GM21786 (cell line): ENCODE measurements around the gene DYNC1I2.
"Not testable (repeated sequence)": the region's sequence is repeated elsewhere in the genome, so short reads cannot be mapped to it uniquely, and the experiment has no call there.

Source experiments
- ATAC-seq: cut with Tn5 transposase; IDR thresholded peaks from one replicate; pipeline ENCODE4 v1.9.1; 2021; ENCODE audit not compliant: unreplicated experiment

The DYNC1I2 gene

GRCh38 chr2:171772373-171772772 is 85.1 kb downstream of the DYNC1I2 start:
- ATAC-seq = no peak

GRCh38 chr2:171774581-171774980 is 87.3 kb downstream of the DYNC1I2 start:
- not testable (repeated sequence) for ATAC-seq

- no peak for ATAC-seq
Measured at GRCh38 chr2:171778515-171778914, 91.2 kb downstream of the DYNC1I2 start.

- no peak for ATAC-seq
Measured at GRCh38 chr2:171785450-171785849, 98.2 kb downstream of the DYNC1I2 start.

- ATAC-seq = no peak
Measured at GRCh38 chr2:171787333-171788072, 100.2 kb downstream of the DYNC1I2 start.

DNA sequence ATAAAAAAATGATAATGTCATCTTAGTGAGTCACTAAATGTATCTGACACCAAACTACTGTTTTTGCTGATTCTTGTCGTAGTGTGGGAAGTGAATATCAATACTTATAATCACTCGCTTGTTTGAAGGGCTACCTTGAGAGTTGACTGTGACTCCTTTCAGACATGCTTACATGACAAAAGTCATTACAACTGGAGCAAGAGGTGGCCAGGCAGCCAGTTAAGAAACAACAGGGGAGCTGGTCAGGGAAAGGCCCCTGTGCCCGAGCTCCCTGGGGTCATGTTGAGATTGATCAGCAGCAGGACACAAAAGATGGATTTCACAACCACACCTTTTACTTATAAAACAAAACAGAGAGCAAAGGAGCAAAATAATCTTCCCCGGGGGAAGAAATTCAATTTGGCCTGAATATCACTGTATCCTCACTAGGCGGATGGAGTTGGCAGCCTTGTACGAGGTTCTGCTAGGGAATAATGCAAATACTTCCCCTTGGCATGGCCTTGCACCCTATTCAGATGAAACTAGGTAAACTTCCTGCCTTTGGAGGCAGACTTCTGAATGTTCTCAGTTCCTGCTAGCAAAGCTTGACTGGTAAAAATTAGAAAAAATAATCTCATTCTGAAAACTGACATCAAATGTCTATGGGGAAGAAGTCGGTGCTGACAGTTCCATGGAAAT is 101.2 kb downstream of the DYNC1I2 start:
- ATAC-seq = no peak

DNA sequence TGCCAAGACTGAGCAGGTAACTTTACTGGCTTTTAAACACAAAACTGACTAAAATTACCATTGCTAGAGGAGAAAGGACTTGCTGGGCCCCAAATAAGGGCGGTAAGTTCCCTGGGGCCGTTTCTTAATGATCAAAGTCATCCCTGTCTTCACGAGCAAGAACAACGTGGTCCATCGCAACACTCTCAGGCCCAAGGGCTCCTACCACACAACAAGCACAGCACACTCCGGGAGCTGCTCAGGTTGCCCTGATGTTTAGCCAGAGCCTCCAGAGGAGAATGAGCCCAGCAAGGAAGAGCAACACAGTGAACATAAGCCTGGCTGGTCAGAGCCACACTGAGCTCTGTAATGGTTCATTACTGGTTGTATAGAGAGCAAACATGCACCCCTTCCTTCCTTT is 102.7 kb downstream of the DYNC1I2 start:
- no peak for ATAC-seq

- ATAC-seq = no peak
Measured at GRCh38 chr2:171791361-171791760, 104.1 kb downstream of the DYNC1I2 start.

GRCh38 chr2:171792157-171792556 is 104.9 kb downstream of the DYNC1I2 start:
- no peak for ATAC-seq

GRCh38 chr2:171792886-171793580 is 105.8 kb downstream of the DYNC1I2 start:
- ATAC-seq = no peak

DNA sequence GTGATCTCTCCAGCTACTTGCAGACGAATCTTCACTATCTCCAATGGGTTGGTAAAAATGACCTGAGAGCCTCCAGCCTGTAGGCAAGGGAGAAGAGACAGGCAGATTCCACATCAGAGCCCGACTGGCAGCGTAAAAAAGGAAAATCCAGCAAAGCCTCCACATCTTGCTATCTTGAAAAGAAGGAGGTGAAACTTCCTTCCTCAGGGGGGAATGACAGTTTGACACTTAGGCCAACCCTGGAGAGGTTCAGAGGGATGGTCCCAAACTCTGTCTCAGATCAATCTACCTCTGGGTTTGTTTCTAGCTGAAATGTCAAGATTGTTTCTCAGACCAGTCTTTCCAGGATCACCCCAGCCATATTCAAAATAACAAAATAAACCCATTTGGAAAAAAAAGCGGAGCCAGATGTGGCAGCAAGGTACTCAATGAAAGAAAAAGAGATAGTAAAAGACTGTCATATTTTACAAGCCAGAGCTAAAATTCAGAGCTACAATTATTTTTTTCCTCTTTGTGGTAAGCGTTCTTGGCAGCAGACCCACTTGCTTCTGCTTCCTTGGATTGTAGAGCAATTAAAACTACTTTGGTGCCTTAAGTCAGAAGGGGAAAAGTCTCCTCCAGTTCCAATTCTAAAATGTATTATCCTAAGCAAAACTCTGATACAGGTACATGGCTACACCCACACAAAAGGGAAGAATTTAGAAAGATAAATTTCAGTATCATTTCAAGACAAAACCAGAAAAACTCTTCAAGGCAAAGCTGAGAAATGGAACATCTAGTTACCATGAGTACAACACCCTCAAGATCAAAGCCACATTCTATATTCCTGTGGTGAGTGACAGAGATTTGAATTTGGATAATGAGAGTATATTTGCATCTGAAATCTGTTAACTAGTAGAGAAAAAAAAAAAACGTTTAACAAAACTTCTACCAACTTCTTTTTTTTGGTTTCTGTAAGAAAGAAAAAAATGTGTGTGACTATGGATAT is 106.7 kb downstream of the DYNC1I2 start:
- no peak for ATAC-seq

DNA sequence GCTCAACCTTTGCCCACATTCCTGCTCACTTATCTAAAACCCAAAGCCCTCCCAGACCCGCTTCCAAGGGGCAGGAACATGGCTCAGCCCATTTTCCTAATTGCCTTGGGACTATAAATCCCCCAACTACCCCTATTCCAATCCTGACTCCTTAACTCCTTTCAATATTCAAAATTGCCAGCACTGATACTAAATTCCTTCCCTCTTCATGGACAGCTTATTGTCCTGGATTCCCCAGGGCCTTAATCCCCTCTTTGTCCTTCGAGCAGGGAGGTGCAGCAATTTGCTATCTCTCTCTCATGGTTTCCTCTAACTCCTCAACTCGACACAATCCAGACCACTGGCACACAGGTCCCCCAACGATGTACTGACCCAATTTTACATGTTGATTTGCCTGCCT is 107.6 kb downstream of the DYNC1I2 start:
- no peak for ATAC-seq
